RWPE2 (cell line): Measurements from ENCODE around the gene TXNDC11.

Experiments used
- ATAC-seq: fragments of 200-7000 bp; cut with Tn5 transposase; 3 replicates; pipeline ENCODE4 v1.9.1; 2021; ENCODE audit warnings: low read depth
- DNase-seq: peaks from one replicate; pipeline ENCODE4 v3.0.0-alpha.2; 2020; ENCODE audit warnings: low spot score
- H3K27ac ChIP-seq: fragments of 450-650 bp; 2 replicates; pipeline ENCODE4 v1.5.1; 2017; ENCODE audit warnings: mild to moderate bottlenecking; ENCODE audit not compliant: poor library complexity, severe bottlenecking
- H3K27me3 ChIP-seq: fragments of 250-450 bp; sonication (Bioruptor Pico); 2 replicates; pipeline ENCODE4 v1.5.1; 2021; ENCODE audit warnings: mild to moderate bottlenecking, moderate library complexity; ENCODE audit not compliant: insufficient read depth, poor library complexity, severe bottlenecking
- H3K36me3 ChIP-seq: fragments of 250-450 bp; sonication (Bioruptor Pico); 2 replicates; pipeline ENCODE4 v1.5.1; 2020; ENCODE audit warnings: low read depth, mild to moderate bottlenecking, moderate library complexity
- H3K4me1 ChIP-seq: fragments of 250-450 bp; sonication (Bioruptor Pico); 2 replicates; pipeline ENCODE4 v1.5.1; 2021; ENCODE audit warnings: mild to moderate bottlenecking, moderate library complexity; ENCODE audit not compliant: insufficient read depth, poor library complexity, severe bottlenecking
- H3K4me3 ChIP-seq: fragments of 250-450 bp; sonication (Bioruptor Pico); 2 replicates; pipeline ENCODE4 v1.5.1; 2021; ENCODE audit warnings: mild to moderate bottlenecking, moderate library complexity; ENCODE audit not compliant: severe bottlenecking
- H3K9me3 ChIP-seq: fragments of 250-450 bp; sonication (Bioruptor Pico); 2 replicates; pipeline ENCODE4 v1.5.1; 2021; ENCODE audit warnings: mild to moderate bottlenecking, moderate library complexity; ENCODE audit not compliant: severe bottlenecking
- TF ChIP-seq, protein P1 (sequence below): fragments of 450-650 bp; IDR thresholded peaks from one replicate; pipeline ENCODE4 v1.5.1; 2017; ENCODE audit warnings: mild to moderate bottlenecking, moderate library complexity; ENCODE audit not compliant: poor library complexity, severe bottlenecking

The TXNDC11 gene

DNA sequence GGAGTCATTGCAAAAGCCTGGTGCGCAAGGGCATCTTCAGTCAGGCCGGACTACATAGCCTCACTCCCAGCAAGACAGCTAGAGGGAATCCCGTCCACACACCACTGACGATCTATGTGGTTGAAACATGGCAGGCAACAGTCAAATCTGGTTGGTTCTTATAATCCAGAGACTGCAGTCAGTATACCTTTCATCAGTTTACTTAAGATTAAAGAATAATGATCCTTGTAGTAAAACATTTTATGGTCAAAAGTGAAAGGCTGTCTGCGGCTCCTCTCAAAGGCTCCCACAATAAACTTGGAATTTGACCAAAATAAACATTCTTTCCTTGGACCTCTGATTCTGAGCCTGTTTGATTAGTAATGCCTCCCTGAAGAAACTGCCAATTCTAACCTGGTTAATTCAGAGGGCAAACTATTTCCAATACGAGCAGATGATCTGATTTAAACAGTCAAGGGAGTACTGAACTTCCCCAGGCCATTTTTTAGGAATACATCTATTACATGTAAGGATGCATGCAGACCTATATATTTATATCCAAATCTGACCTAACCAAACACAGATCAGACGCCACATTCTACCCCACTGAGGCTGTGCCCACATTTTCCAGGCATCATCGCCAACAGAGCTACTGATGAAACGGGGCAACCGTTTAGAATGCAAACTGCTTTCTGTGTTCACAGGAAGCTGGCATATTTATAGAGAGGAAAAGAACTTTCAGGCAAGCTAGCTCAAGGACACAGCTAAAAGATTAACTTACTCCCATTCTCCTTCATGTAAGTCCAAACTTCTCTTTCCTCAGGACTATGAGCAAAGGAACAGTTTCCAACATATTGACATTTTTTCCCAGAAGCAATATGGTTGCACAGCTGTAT lies 15.3 kb upstream of the TXNDC11 start:
- Histone ChIP-seq H3K27ac (peak overlapping the region; percentile 8), H3K27me3 (no peaks in the 10 kb centered on the region), H3K36me3 (peaks cover 89% of the 10 kb centered on the region), H3K4me3 (no peak overlapping the region), H3K4me1 (peaks cover 7% of the 10 kb centered on the region), H3K9me3 (no peaks in the 10 kb centered on the region)
- TF ChIP-seq, protein P1, sequence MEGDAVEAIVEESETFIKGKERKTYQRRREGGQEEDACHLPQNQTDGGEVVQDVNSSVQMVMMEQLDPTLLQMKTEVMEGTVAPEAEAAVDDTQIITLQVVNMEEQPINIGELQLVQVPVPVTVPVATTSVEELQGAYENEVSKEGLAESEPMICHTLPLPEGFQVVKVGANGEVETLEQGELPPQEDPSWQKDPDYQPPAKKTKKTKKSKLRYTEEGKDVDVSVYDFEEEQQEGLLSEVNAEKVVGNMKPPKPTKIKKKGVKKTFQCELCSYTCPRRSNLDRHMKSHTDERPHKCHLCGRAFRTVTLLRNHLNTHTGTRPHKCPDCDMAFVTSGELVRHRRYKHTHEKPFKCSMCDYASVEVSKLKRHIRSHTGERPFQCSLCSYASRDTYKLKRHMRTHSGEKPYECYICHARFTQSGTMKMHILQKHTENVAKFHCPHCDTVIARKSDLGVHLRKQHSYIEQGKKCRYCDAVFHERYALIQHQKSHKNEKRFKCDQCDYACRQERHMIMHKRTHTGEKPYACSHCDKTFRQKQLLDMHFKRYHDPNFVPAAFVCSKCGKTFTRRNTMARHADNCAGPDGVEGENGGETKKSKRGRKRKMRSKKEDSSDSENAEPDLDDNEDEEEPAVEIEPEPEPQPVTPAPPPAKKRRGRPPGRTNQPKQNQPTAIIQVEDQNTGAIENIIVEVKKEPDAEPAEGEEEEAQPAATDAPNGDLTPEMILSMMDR = no peak
- DNase-seq (no peak), ATAC-seq (peak; percentile 61)

DNA sequence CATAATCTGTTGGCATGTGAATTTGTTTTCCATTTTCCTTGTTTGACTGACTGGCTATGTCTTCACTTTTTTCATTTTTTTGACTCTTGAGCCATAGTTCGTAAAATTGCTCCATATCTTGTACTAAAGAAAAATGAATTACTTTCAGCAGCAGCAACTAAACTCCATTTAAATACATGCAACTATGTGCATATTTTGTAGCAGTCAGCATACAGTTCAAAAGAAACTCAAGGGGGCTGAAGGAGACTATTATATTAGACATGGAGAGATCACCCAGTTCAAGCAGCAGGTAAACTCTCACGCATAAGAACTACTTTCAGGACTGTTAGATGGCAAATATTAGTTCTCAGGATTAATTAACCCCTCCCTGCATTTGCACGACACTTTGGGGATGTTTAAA lies 13.6 kb upstream of the TXNDC11 start:
- Histone ChIP-seq H3K9me3 (no peaks in the 10 kb centered on the region), H3K36me3 (peaks cover 89% of the 10 kb centered on the region), H3K27me3 (no peaks in the 10 kb centered on the region), H3K4me3 (no peak overlapping the region), H3K27ac (no peak overlapping the region), H3K4me1 (peaks cover 7% of the 10 kb centered on the region)
- no peak for DNase-seq
- TF ChIP-seq, protein P1 = no peak
- ATAC-seq = no peak

DNA sequence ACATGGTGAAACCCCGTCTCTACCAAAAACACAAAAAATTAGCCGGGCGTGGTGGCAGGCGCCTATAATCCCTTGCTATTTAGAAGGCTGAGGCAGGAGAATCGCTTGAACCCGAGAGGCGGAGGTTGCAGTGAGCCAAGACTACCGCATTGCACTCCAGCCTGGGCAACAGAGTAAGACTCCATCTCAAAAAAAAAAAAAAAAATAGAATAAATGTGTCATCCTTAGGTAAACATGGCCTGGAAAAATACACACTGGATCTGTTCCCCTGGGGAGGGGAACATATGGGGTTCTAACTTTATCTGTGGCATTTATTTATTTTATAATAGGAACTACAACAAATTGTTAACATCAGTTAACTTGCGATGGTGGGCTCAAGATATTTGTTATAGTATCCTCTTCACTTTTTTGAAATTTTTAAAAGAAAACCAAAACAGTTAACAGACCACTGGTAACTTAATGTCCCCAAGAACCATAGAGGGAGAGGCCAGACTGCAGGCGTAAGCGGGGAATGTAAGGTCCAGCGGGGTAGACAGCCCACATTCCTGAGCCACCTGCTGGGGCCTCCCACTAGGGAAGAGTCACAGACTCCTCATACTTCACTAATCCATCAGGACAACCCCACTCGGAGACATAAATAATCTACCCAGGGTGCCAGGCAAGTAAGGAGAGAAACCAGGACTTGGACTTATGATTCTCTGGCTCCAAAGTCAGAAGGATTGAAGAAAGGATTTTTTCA lies 12.5 kb upstream of the TXNDC11 start:
- Histone ChIP-seq H3K4me1 (peaks cover 7% of the 10 kb centered on the region), H3K9me3 (no peaks in the 10 kb centered on the region), H3K36me3 (peaks cover 89% of the 10 kb centered on the region), H3K27ac (no peak overlapping the region), H3K4me3 (no peak overlapping the region), H3K27me3 (no peaks in the 10 kb centered on the region)
- DNase-seq (no peak), ATAC-seq (no peak)
- TF ChIP-seq, protein P1 = no peak

DNA sequence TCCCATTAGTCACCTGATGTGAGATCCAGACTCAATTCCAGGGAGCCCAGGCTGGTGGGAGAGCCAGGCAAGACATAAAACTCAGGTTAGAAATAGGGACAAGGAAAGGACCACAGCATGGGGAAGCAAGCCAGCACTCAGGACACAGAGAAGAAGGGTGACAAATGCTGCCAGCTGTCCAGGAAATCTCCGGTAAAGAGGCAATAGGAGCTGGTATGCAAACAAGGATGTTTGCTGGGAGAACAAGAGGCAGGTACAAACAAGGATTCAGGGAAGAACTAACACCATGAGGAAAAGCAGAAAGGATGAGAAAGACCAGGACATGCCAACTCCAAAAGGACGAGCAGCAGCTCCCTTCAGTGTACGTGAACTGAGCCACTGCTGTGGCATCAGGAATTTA lies 10.2 kb upstream of the TXNDC11 start:
- no peak for ATAC-seq

More for the DNA sequence above, 10.2 kb upstream of the TXNDC11 start:
- Histone ChIP-seq H3K4me1 (no peaks in the 10 kb centered on the region), H3K9me3 (no peaks in the 10 kb centered on the region), H3K27ac (no peak overlapping the region), H3K36me3 (peaks cover 81% of the 10 kb centered on the region), H3K27me3 (no peaks in the 10 kb centered on the region), H3K4me3 (no peak overlapping the region)
- TF ChIP-seq, protein P1 = no peak
- no peak for DNase-seq
